OCI-LY7 (cell line): ENCODE measurements around the gene RPSA. TPM values are rescaled to one million over a fixed set of nuclear protein-coding genes. Genes with fewer than 3 reads are reported as not detected.

Experiments used
- BruUV-seq: library from RNA; stranded (reverse); fragments of 400-500 nt; replicated peaks from 2 replicates; lab custom pipeline; 2021; lab: Mats Ljungman, UMichigan
- CTCF ChIA-PET: fragments of 300-600 bp; sonication (Branson Sonifier 250); formaldehyde crosslinking; loops from one replicate; lab custom pipeline; 2022; ENCODE audit warnings: antibody characterized with exemption; ENCODE audit not compliant: unreplicated experiment; lab: Charles Lee
- POLR2A ChIA-PET: fragments of 300-600 bp; sonication (Branson Sonifier 250); formaldehyde crosslinking; loops from one replicate; lab custom pipeline; 2022; ENCODE audit warnings: antibody characterized with exemption; lab: Charles Lee
- DNase-seq: peaks from one replicate; pipeline ENCODE4 v3.0.0-alpha.2; 2015; ENCODE audit warnings: low spot score
- H2AFZ ChIP-seq: fragments of 200-600 bp; sonication (generic), shearing (Covaris generic); 2 replicates; pipeline ENCODE4 v1.6.1; 2014; ENCODE audit warnings: mild to moderate bottlenecking, antibody characterized with exemption, low read length, moderate library complexity
- H3K27ac ChIP-seq: fragments of 200-600 bp; sonication (generic); 2 replicates; pipeline ENCODE4 v1.5.1; 2014; ENCODE audit warnings: mixed run types, low read depth, mild to moderate bottlenecking, moderate library complexity, low read length, inconsistent platforms; ENCODE audit not compliant: poor library complexity, severe bottlenecking
- H3K36me3 ChIP-seq: fragments of 200-600 bp; sonication (generic); 2 replicates; pipeline ENCODE4 v1.6.1; 2014; ENCODE audit warnings: mild to moderate bottlenecking, antibody characterized with exemption, low read length, moderate library complexity, mixed read lengths; ENCODE audit not compliant: insufficient read depth
- H3K4me1 ChIP-seq: fragments of 200-600 bp; sonication (generic); 2 replicates; pipeline ENCODE4 v1.5.1; 2014; ENCODE audit warnings: mild to moderate bottlenecking, low read length; ENCODE audit not compliant: insufficient read depth, poor library complexity, severe bottlenecking
- H3K4me2 ChIP-seq: fragments of 200-600 bp; sonication (generic); 2 replicates; pipeline ENCODE4 v1.6.1; 2014; ENCODE audit warnings: mild to moderate bottlenecking, low read length
- H3K4me3 ChIP-seq: fragments of 200-600 bp; sonication (generic); 2 replicates; pipeline ENCODE4 v1.5.1; 2014; ENCODE audit warnings: mild to moderate bottlenecking, low read depth, low read length; ENCODE audit not compliant: poor library complexity, severe bottlenecking
- H3K79me2 ChIP-seq: fragments of 200-600 bp; sonication (generic); 2 replicates; pipeline ENCODE4 v1.6.1; 2016; ENCODE audit warnings: low read depth, mild to moderate bottlenecking, low read length, moderate library complexity, mixed read lengths; ENCODE audit not compliant: insufficient read depth
- H3K9me2 ChIP-seq: fragments of 200-600 bp; sonication (generic); 2 replicates; pipeline ENCODE4 v1.6.1; 2016; ENCODE audit warnings: mild to moderate bottlenecking, low read length, mixed read lengths; ENCODE audit not compliant: insufficient read depth
- H3K9me3 ChIP-seq: fragments of 200-600 bp; sonication (generic); 2 replicates; pipeline ENCODE4 v1.6.1; 2014; ENCODE audit warnings: mild to moderate bottlenecking, mixed run types, low read length, mixed read lengths
- H4K20me1 ChIP-seq: fragments of 200-600 bp; sonication (generic); 2 replicates; pipeline ENCODE4 v1.6.1; 2014; ENCODE audit warnings: mild to moderate bottlenecking, antibody characterized with exemption, low read length, moderate library complexity, mixed read lengths; ENCODE audit not compliant: insufficient read depth
- EZH2phosphoT487 ChIP-seq: fragments of 200-600 bp; sonication (generic); IDR thresholded peaks from 2 replicates; pipeline ENCODE4 v1.6.1; 2018; ENCODE audit warnings: low read depth, borderline replicate concordance, mild to moderate bottlenecking, mixed run types, antibody characterized with exemption, low read length, moderate library complexity, mixed read lengths
- intact Hi-C: fragments of 100-400 bp; cut with micrococcal nuclease; formaldehyde crosslinking; loops from one replicate; pipeline ENCODE4 v1.10.0; 2022; ENCODE audit not compliant: unreplicated experiment
- total RNA-seq, 2 experiments: library from RNA; depleted of rRNA in 1 of 2; stranded (reverse); fragments of >200 nt in 1 of 2; shearing (Covaris generic) in 1 of 2; gene quantifications; 2 replicates each; pipeline ENCODE4 v1.2.3, GENCODE V29; 2014 to 2022
- TF ChIP-seq, protein P1 (sequence below): fragments of 200-600 bp; sonication (generic); conservative IDR thresholded peaks from 2 replicates; pipeline ENCODE4 v1.5.1; 2014; ENCODE audit warnings: mild to moderate bottlenecking, antibody characterized with exemption, low read length, moderate library complexity, mixed read lengths

The RPSA gene
- total RNA-seq, 2 experiments from 2014 or later = 1,952 to 2,813 TPM

DNA sequence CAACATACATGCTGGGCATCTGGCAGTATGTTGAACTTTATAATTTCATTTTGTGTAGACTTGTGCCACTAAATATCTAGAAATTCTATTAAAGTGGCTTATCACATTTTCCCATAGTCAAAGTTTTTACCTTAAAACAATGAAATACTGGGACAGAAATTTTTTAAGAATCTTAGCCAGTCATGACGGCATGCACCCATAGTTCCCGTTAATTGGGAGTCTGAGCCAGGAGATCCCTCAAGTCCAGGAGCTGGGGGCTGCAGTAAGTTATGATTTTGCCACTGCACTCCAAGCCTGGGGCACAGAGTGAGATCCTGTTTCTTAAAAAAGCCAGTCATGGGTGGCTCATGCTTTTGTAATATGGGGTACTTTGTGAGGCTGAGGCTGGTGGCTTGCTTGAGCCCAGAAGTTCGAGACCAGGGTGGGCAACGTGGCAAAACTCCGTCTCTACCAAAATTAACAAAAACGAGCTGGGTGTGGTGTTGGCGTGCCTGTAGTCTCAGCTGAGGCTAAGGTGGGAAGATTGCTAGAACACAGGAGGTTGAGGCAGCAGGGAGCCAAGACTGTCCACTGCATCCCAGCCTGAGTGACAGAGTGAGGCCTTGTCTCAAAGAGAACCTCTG is 3.1 kb downstream of the RPSA start:
- H2AFZ ChIP-seq = no peak overlapping the region
- TF ChIP-seq, protein P1, sequence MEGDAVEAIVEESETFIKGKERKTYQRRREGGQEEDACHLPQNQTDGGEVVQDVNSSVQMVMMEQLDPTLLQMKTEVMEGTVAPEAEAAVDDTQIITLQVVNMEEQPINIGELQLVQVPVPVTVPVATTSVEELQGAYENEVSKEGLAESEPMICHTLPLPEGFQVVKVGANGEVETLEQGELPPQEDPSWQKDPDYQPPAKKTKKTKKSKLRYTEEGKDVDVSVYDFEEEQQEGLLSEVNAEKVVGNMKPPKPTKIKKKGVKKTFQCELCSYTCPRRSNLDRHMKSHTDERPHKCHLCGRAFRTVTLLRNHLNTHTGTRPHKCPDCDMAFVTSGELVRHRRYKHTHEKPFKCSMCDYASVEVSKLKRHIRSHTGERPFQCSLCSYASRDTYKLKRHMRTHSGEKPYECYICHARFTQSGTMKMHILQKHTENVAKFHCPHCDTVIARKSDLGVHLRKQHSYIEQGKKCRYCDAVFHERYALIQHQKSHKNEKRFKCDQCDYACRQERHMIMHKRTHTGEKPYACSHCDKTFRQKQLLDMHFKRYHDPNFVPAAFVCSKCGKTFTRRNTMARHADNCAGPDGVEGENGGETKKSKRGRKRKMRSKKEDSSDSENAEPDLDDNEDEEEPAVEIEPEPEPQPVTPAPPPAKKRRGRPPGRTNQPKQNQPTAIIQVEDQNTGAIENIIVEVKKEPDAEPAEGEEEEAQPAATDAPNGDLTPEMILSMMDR = no peak
- no peak for TF ChIP-seq EZH2phosphoT487
- intact Hi-C loops = loop anchor here (5.0 kb wide), 1 partner anchor 903 kb away; no protein-coding TSS in a partner anchor
- DNase-seq = no peak
- peak overlapping the region; percentile 78 for H3K27ac ChIP-seq
- H3K9me3 ChIP-seq = no peaks in the 10 kb centered on the region
- peaks cover 45% of the 10 kb centered on the region for H3K4me1 ChIP-seq
- CTCF ChIA-PET = no interaction called here
- no peaks in the 10 kb centered on the region for H3K9me2 ChIP-seq
- peak overlapping the region; percentile 100 for H3K4me3 ChIP-seq
- POLR2A ChIA-PET = interaction anchor here (9.1 kb wide), 1 partner anchor 22 kb away, joined by 85 read pairs; no protein-coding TSS in a partner anchor
- BruUV-seq = no TSS peak
- peak overlapping the region; percentile 99 for H3K4me2 ChIP-seq
- H4K20me1 ChIP-seq = peaks cover 38% of the 10 kb centered on the region
- peaks cover 80% of the 10 kb centered on the region for H3K36me3 ChIP-seq
- H3K79me2 ChIP-seq = peaks cover 47% of the 10 kb centered on the region

DNA sequence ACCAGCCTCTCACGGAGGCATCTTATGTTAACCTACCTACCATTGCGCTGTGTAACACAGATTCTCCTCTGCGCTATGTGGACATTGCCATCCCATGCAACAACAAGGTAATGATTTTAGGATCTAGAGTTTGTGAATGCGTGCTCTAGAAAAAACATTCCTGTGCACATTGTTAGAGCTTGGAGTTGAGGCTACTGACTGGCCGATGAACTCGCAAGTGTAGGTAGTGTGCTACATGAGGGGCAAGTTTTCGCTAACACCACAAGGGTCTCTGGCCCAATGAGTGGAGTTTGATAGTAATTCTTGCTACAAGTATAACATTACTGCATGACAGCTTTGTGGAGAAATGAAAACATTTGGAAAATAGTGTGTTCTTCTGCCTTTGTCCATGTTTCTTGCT is 4.4 kb downstream of the RPSA start:
- Histone ChIP-seq H3K4me1 (peaks cover 37% of the 10 kb centered on the region), H3K79me2 (peaks cover 47% of the 10 kb centered on the region), H2AFZ (no peak overlapping the region), H3K36me3 (peaks cover 87% of the 10 kb centered on the region), H3K9me2 (no peaks in the 10 kb centered on the region), H3K4me3 (no peak overlapping the region), H3K4me2 (peak overlapping the region; percentile 16; the same call in 1 of the 2 replicates), H3K27ac (no peak overlapping the region), H3K9me3 (no peaks in the 10 kb centered on the region), H4K20me1 (peaks cover 38% of the 10 kb centered on the region)
- CTCF ChIA-PET = no interaction called here
- POLR2A ChIA-PET = interaction anchor here (1.3 kb wide), 1 partner anchor 27 kb away, joined by 4 read pairs; no protein-coding TSS in a partner anchor
- no TSS peak for BruUV-seq
- intact Hi-C loops = no loop called here
- no peak for TF ChIP-seq EZH2phosphoT487
- TF ChIP-seq, protein P1 = no peak
- no peak for DNase-seq

GRCh38 chr3:39412668-39413260 is 6.2 kb downstream of the RPSA start:
- CTCF ChIA-PET = no interaction called here
- no peak for TF ChIP-seq EZH2phosphoT487
- TF ChIP-seq, protein P1 = no peak
- Histone ChIP-seq H3K4me2 (no peak overlapping the region), H4K20me1 (peaks cover 30% of the 10 kb centered on the region), H3K36me3 (peaks cover 75% of the 10 kb centered on the region), H3K9me3 (no peaks in the 10 kb centered on the region), H3K4me3 (no peak overlapping the region), H2AFZ (no peak overlapping the region), H3K79me2 (peaks cover 34% of the 10 kb centered on the region), H3K27ac (no peak overlapping the region), H3K9me2 (no peaks in the 10 kb centered on the region), H3K4me1 (peaks cover 34% of the 10 kb centered on the region)
- POLR2A ChIA-PET = interaction anchor here (0.7 to 1.8 kb wide), 4 partner anchors 13 to 29 kb away, joined by 3 to 5 read pairs (median 4); no protein-coding TSS in a partner anchor
- DNase-seq = no peak
- intact Hi-C loops = no loop called here
- no TSS peak for BruUV-seq
